RWPE2 (cell line): Measurements from ENCODE around the gene PPP2R1A.

ENCODE experiments used
- ATAC-seq: fragments of 200-7000 bp; cut with Tn5 transposase; 3 replicates; pipeline ENCODE4 v1.9.1; 2021; ENCODE audit warnings: low read depth
- DNase-seq: peaks from one replicate; pipeline ENCODE4 v3.0.0-alpha.2; 2020; ENCODE audit warnings: low spot score
- H3K27ac ChIP-seq: fragments of 450-650 bp; 2 replicates; pipeline ENCODE4 v1.5.1; 2017; ENCODE audit warnings: mild to moderate bottlenecking; ENCODE audit not compliant: poor library complexity, severe bottlenecking
- H3K27me3 ChIP-seq: fragments of 250-450 bp; sonication (Bioruptor Pico); 2 replicates; pipeline ENCODE4 v1.5.1; 2021; ENCODE audit warnings: mild to moderate bottlenecking, moderate library complexity; ENCODE audit not compliant: insufficient read depth, poor library complexity, severe bottlenecking
- H3K36me3 ChIP-seq: fragments of 250-450 bp; sonication (Bioruptor Pico); 2 replicates; pipeline ENCODE4 v1.5.1; 2020; ENCODE audit warnings: low read depth, mild to moderate bottlenecking, moderate library complexity
- H3K4me1 ChIP-seq: fragments of 250-450 bp; sonication (Bioruptor Pico); 2 replicates; pipeline ENCODE4 v1.5.1; 2021; ENCODE audit warnings: mild to moderate bottlenecking, moderate library complexity; ENCODE audit not compliant: insufficient read depth, poor library complexity, severe bottlenecking
- H3K4me3 ChIP-seq: fragments of 250-450 bp; sonication (Bioruptor Pico); 2 replicates; pipeline ENCODE4 v1.5.1; 2021; ENCODE audit warnings: mild to moderate bottlenecking, moderate library complexity; ENCODE audit not compliant: severe bottlenecking
- H3K9me3 ChIP-seq: fragments of 250-450 bp; sonication (Bioruptor Pico); 2 replicates; pipeline ENCODE4 v1.5.1; 2021; ENCODE audit warnings: mild to moderate bottlenecking, moderate library complexity; ENCODE audit not compliant: severe bottlenecking
- TF ChIP-seq, protein P1 (sequence below): fragments of 450-650 bp; IDR thresholded peaks from one replicate; pipeline ENCODE4 v1.5.1; 2017; ENCODE audit warnings: mild to moderate bottlenecking, moderate library complexity; ENCODE audit not compliant: poor library complexity, severe bottlenecking

The PPP2R1A gene

DNA sequence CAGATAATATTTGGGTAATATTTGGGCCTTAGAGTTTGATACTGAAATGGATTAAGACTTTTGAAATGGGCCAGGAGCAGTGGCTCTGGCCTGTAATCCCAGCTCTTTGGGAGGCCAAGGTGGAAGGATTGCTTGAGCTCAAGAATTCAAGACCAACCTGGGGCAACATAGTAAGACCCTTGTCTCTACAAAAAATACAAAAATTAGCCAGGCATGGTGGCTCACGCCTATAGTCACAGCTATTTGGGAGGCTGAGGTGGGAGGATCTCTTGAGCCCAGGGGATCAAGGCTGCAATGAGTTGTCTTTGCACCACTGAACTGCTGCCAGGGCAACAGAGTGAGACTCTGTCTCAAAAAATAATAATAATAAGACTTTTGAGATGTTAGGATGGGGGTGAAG is 17.5 kb upstream of the PPP2R1A start:
- Histone ChIP-seq H3K4me1 (no peaks in the 10 kb centered on the region), H3K9me3 (no peaks in the 10 kb centered on the region), H3K27me3 (no peaks in the 10 kb centered on the region), H3K27ac (peak overlapping the region; percentile 55), H3K4me3 (no peak overlapping the region), H3K36me3 (peaks cover 20% of the 10 kb centered on the region)
- DNase-seq: no peak
- no peak for ATAC-seq
- TF ChIP-seq, protein P1, sequence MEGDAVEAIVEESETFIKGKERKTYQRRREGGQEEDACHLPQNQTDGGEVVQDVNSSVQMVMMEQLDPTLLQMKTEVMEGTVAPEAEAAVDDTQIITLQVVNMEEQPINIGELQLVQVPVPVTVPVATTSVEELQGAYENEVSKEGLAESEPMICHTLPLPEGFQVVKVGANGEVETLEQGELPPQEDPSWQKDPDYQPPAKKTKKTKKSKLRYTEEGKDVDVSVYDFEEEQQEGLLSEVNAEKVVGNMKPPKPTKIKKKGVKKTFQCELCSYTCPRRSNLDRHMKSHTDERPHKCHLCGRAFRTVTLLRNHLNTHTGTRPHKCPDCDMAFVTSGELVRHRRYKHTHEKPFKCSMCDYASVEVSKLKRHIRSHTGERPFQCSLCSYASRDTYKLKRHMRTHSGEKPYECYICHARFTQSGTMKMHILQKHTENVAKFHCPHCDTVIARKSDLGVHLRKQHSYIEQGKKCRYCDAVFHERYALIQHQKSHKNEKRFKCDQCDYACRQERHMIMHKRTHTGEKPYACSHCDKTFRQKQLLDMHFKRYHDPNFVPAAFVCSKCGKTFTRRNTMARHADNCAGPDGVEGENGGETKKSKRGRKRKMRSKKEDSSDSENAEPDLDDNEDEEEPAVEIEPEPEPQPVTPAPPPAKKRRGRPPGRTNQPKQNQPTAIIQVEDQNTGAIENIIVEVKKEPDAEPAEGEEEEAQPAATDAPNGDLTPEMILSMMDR: no peak

DNA sequence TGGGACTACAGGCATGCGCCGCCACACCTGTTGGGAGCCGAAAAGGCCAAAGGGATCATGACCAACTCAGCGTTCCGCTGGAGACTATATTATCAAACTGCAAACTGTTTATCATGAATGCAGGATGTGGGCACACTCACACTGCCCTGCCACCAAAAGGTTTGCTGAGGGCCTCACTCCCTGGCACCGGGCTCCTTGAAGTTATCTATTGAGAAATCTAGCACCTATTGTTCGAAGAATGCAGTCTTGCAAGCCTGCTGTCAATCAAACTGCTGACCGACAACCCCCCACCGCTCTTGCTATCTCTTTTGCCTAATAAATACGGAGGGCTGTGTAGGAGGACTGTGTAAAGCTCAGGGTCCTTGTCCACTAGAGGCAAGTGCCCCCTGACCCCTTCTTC is 13.3 kb upstream of the PPP2R1A start:
- Histone ChIP-seq H3K27ac (no peak overlapping the region), H3K4me3 (no peak overlapping the region), H3K9me3 (no peaks in the 10 kb centered on the region), H3K27me3 (no peaks in the 10 kb centered on the region), H3K4me1 (no peaks in the 10 kb centered on the region), H3K36me3 (no peaks in the 10 kb centered on the region)
- TF ChIP-seq, protein P1: no peak
- ATAC-seq (no peak), DNase-seq (no peak)

DNA sequence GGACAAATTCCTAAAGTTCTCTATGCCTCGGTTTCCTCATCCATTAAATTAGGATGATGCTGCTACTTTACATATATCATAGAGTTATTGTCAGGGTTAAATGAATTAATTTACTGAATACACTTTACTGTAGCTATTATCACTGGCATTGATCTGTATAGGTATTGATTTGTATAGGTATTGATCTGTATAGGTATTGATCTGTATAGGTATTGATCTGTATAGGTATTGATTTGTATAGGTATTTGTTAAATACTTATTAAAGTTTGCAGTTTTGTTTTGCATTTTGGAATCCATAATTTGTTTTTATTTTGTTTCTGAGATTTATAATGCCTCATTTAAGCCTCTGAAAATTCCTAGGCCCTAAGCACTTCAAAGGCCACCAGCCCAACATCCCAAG is 2.4 kb upstream of the PPP2R1A start:
- H3K9me3 ChIP-seq: no peaks in the 10 kb centered on the region
- no peak for ATAC-seq
- H3K27ac ChIP-seq: no peak overlapping the region
- H3K27me3 ChIP-seq: no peaks in the 10 kb centered on the region
- peaks cover 11% of the 10 kb centered on the region for H3K36me3 ChIP-seq
- no peak overlapping the region for H3K4me3 ChIP-seq
- no peak for DNase-seq
- TF ChIP-seq, protein P1: no peak
- H3K4me1 ChIP-seq: peaks cover 7% of the 10 kb centered on the region

DNA sequence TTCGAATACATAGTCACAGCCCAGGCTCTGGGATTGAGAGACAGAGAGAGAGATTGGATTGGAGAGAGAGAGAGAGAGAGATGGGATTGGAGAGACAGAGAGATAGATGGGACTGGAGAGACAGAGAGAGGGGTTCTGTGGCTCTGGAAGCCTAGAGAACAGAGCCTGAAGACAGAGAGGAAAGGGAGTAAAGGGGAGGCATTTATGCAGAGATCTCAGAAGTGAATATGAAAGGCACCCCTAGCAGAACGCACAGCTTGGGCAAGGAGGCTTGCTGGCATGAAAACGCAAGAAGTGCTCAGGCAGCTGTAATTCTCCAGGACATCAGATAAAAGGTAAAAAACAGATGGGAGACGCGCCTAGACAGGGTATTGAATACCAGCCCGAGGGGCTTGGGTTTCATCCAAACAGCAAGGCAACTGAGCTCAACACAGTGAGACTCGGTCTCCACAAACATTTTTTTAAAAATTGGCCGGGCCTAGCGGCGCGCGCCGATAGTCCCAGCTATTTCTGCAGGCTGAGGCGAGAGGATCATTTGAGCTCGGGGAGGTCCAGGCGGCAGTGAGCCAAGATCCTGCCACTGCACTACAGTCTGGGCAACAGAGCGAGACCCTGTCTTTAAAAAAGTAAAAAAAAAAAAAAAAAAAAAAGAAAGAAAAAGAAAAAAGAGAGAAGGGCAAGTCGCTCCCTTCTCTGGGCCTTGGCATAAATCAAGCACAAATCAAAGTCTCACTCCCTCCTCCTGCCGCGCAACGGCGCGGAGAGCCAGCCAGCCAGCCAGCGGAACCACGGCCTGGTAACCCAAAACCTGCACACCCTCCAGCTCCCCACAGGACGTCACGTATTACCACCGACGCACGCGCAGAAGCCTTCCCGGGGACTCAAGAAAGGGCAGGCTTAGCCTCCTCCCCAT is 774 bp upstream of the PPP2R1A start:
- Histone ChIP-seq H3K36me3 (peaks cover 25% of the 10 kb centered on the region), H3K9me3 (no peaks in the 10 kb centered on the region), H3K4me1 (peaks cover 7% of the 10 kb centered on the region), H3K27me3 (no peaks in the 10 kb centered on the region), H3K27ac (peak overlapping the region; percentile 69), H3K4me3 (peak overlapping the region; percentile 31)
- DNase-seq: no peak
- TF ChIP-seq, protein P1: no peak
- no peak for ATAC-seq
